SK-N-SH treated with all-trans-retinoic acid at 6 μM for 48 hours (cell line): ENCODE results near the gene LAMB1.

Source experiments
- ATAC-seq: fragments of 200-7000 bp; cut with Tn5 transposase; 3 replicates; pipeline ENCODE4 v1.9.1; 2020; ENCODE audit warnings: mild to moderate bottlenecking, moderate library complexity
- ARNTL ChIP-seq: fragments of 450-650 bp; formaldehyde crosslinking; IDR thresholded peaks from 2 replicates; pipeline ENCODE4 v1.5.0; 2020; ENCODE audit warnings: low read depth, mild to moderate bottlenecking, moderate library complexity, borderline replicate concordance
- BACH2 ChIP-seq: fragments of 250-450 bp; sonication (Bioruptor Pico); IDR thresholded peaks from 2 replicates; pipeline ENCODE4 v1.9.0; 2021; ENCODE audit warnings: mild to moderate bottlenecking, borderline replicate concordance
- CSDC2 ChIP-seq: fragments of 250-450 bp; sonication (Bioruptor Pico); IDR thresholded peaks from 2 replicates; pipeline ENCODE4 v1.5.0; 2020; ENCODE audit warnings: mild to moderate bottlenecking, moderate library complexity
- ESRRG ChIP-seq: fragments of 250-450 bp; sonication (Bioruptor Pico); IDR thresholded peaks from 2 replicates; pipeline ENCODE4 v1.6.1; 2021; ENCODE audit warnings: mild to moderate bottlenecking
- GLIS3 ChIP-seq: fragments of 250-450 bp; sonication (Bioruptor Pico); IDR thresholded peaks from 2 replicates; pipeline ENCODE4 v1.5.0; 2020; ENCODE audit warnings: mild to moderate bottlenecking, moderate library complexity
- ISL1 ChIP-seq: fragments of 250-450 bp; sonication (Bioruptor Pico); IDR thresholded peaks from 2 replicates; pipeline ENCODE4 v2.1.2; 2022; ENCODE audit warnings: mild to moderate bottlenecking, moderate library complexity
- OSR1 ChIP-seq: fragments of 250-450 bp; sonication (Bioruptor Pico); IDR thresholded peaks from 2 replicates; pipeline ENCODE4 v1.8.0; 2022; ENCODE audit warnings: moderate library complexity, mild to moderate bottlenecking, inconsistent platforms
- PATZ1 ChIP-seq: fragments of 250-450 bp; sonication (Bioruptor Pico); IDR thresholded peaks from 2 replicates; pipeline ENCODE4 v1.8.0; 2020; ENCODE audit warnings: mild to moderate bottlenecking, moderate library complexity, borderline replicate concordance
- PPARA ChIP-seq: fragments of 250-450 bp; sonication (Bioruptor Pico); IDR thresholded peaks from 2 replicates; pipeline ENCODE4 v1.5.0; 2020; ENCODE audit warnings: mild to moderate bottlenecking, borderline replicate concordance
- RARB ChIP-seq: fragments of 250-450 bp; sonication (Bioruptor Pico); IDR thresholded peaks from 2 replicates; pipeline ENCODE4 v1.8.0; 2021; ENCODE audit warnings: mild to moderate bottlenecking, moderate library complexity
- SNAI2 ChIP-seq: fragments of 250-450 bp; sonication (Bioruptor Pico); IDR thresholded peaks from 2 replicates; pipeline ENCODE4 v1.5.0; 2020; ENCODE audit warnings: mild to moderate bottlenecking, moderate library complexity
- TCF4 ChIP-seq: fragments of 250-450 bp; sonication (Bioruptor Pico); IDR thresholded peaks from 2 replicates; pipeline ENCODE4 v1.8.0; 2021; ENCODE audit warnings: mild to moderate bottlenecking, moderate library complexity, borderline replicate concordance
- TSHZ2 ChIP-seq: fragments of 250-450 bp; sonication (Bioruptor Pico); IDR thresholded peaks from 2 replicates; pipeline ENCODE4 v1.5.0; 2020; ENCODE audit warnings: mild to moderate bottlenecking, moderate library complexity
- ZC3H10 ChIP-seq: fragments of 250-450 bp; sonication (Bioruptor Pico); IDR thresholded peaks from 2 replicates; pipeline ENCODE4 v1.5.1; 2021; ENCODE audit warnings: mild to moderate bottlenecking, moderate library complexity
- ZFP30 ChIP-seq: fragments of 450-650 bp; formaldehyde crosslinking; IDR thresholded peaks from 2 replicates; pipeline ENCODE4 v1.5.0; 2022; ENCODE audit warnings: mild to moderate bottlenecking, moderate library complexity
- ZNF565 ChIP-seq: fragments of 450-650 bp; formaldehyde crosslinking; conservative IDR thresholded peaks from 2 replicates; pipeline ENCODE4 v1.5.0; 2020; ENCODE audit warnings: low read depth, mild to moderate bottlenecking, moderate library complexity
- ZNF8 ChIP-seq: fragments of 450-650 bp; formaldehyde crosslinking; IDR thresholded peaks from 2 replicates; pipeline ENCODE4 v1.5.0; 2020; ENCODE audit warnings: mild to moderate bottlenecking, moderate library complexity
- TF ChIP-seq, protein P1 (sequence below): fragments of 250-450 bp; sonication (Bioruptor Pico); IDR thresholded peaks from 2 replicates; pipeline ENCODE4 v1.5.1; 2020; ENCODE audit warnings: low read depth, mild to moderate bottlenecking, moderate library complexity
- TF ChIP-seq, protein P2 (sequence below): fragments of 250-450 bp; sonication (Bioruptor Pico); IDR thresholded peaks from 2 replicates; pipeline ENCODE4 v1.8.0; 2021; ENCODE audit warnings: low read depth, mild to moderate bottlenecking, moderate library complexity, borderline replicate concordance

Gene LAMB1

GRCh38 chr7:108045154-108045553 lies 42.2 kb upstream of the LAMB1 start:
- peak; percentile 86 for ATAC-seq
- no peak for TF ChIP-seq ZC3H10 (CRISPR knock-in tag)
- TF ChIP-seq GLIS3 (CRISPR knock-in tag): peak; percentile 49; the same call in 1 of the 2 replicates
- TF ChIP-seq, protein P1, sequence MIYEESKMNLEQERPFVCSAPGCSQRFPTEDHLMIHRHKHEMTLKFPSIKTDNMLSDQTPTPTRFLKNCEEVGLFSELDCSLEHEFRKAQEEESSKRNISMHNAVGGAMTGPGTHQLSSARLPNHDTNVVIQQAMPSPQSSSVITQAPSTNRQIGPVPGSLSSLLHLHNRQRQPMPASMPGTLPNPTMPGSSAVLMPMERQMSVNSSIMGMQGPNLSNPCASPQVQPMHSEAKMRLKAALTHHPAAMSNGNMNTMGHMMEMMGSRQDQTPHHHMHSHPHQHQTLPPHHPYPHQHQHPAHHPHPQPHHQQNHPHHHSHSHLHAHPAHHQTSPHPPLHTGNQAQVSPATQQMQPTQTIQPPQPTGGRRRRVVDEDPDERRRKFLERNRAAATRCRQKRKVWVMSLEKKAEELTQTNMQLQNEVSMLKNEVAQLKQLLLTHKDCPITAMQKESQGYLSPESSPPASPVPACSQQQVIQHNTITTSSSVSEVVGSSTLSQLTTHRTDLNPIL (CRISPR knock-in tag): peak; percentile 90
- no peak for TF ChIP-seq ARNTL (CRISPR knock-in tag)
- peak; percentile 92 for TF ChIP-seq ISL1
- peak; percentile 64; the same call in 1 of the 2 replicates for TF ChIP-seq PATZ1 (CRISPR knock-in tag)

DNA sequence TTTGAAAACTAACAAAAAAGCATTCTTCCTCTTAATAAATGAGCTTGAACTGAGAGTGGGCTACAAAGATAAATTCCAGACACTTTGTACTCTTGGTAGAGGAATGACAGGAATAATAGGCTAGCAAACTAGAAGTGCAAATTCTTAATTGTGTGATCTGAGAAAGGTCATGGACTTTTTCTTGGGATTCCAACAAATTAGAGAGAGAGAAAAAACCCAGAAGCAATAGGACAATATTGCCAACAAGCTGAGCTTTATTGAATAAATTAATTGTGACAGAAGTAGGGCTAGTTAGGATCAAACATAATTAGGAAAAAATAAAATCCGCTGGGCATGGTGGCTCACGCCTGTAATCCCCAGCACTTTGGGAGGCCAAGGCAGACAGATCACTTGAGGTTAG lies 41.4 kb upstream of the LAMB1 start:
- no peak for ATAC-seq

GRCh38 chr7:108038986-108039385 lies 36.0 kb upstream of the LAMB1 start:
- ATAC-seq: no peak
- TF ChIP-seq ZNF8 (CRISPR knock-in tag) (no peak), OSR1 (no peak), ARNTL (CRISPR knock-in tag) (no peak), ZNF565 (CRISPR knock-in tag) (no peak), SNAI2 (CRISPR knock-in tag) (no peak), BACH2 (CRISPR knock-in tag) (no peak), ESRRG (CRISPR knock-in tag) (no peak), CSDC2 (CRISPR knock-in tag) (no peak), PATZ1 (CRISPR knock-in tag) (no peak), ZC3H10 (CRISPR knock-in tag) (no peak), ISL1 (no peak), RARB (no peak)
- TF ChIP-seq, protein P2, sequence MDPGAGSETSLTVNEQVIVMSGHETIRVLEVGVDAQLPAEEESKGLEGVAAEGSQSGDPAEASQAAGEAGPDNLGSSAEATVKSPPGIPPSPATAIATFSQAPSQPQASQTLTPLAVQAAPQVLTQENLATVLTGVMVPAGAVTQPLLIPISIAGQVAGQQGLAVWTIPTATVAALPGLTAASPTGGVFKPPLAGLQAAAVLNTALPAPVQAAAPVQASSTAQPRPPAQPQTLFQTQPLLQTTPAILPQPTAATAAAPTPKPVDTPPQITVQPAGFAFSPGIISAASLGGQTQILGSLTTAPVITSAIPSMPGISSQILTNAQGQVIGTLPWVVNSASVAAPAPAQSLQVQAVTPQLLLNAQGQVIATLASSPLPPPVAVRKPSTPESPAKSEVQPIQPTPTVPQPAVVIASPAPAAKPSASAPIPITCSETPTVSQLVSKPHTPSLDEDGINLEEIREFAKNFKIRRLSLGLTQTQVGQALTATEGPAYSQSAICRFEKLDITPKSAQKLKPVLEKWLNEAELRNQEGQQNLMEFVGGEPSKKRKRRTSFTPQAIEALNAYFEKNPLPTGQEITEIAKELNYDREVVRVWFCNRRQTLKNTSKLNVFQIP (CRISPR knock-in tag): no peak
- TF ChIP-seq, protein P1 (CRISPR knock-in tag): no peak

More for the DNA sequence above, 41.4 kb upstream of the LAMB1 start:
- TF ChIP-seq GLIS3 (CRISPR knock-in tag): no peak
- no peak for TF ChIP-seq TSHZ2 (CRISPR knock-in tag)
- TF ChIP-seq ZNF8 (CRISPR knock-in tag): no peak
- TF ChIP-seq ZFP30 (CRISPR knock-in tag): no peak
- no peak for TF ChIP-seq PPARA (CRISPR knock-in tag)
- no peak for TF ChIP-seq CSDC2 (CRISPR knock-in tag)
- TF ChIP-seq ZNF565 (CRISPR knock-in tag): no peak
- no peak for TF ChIP-seq OSR1
- TF ChIP-seq ZC3H10 (CRISPR knock-in tag): no peak
- TF ChIP-seq TCF4 (CRISPR knock-in tag): no peak
- no peak for TF ChIP-seq PATZ1 (CRISPR knock-in tag)
